Measurements from ENCODE around the gene SLC35B2.

Gene SLC35B2

DNA sequence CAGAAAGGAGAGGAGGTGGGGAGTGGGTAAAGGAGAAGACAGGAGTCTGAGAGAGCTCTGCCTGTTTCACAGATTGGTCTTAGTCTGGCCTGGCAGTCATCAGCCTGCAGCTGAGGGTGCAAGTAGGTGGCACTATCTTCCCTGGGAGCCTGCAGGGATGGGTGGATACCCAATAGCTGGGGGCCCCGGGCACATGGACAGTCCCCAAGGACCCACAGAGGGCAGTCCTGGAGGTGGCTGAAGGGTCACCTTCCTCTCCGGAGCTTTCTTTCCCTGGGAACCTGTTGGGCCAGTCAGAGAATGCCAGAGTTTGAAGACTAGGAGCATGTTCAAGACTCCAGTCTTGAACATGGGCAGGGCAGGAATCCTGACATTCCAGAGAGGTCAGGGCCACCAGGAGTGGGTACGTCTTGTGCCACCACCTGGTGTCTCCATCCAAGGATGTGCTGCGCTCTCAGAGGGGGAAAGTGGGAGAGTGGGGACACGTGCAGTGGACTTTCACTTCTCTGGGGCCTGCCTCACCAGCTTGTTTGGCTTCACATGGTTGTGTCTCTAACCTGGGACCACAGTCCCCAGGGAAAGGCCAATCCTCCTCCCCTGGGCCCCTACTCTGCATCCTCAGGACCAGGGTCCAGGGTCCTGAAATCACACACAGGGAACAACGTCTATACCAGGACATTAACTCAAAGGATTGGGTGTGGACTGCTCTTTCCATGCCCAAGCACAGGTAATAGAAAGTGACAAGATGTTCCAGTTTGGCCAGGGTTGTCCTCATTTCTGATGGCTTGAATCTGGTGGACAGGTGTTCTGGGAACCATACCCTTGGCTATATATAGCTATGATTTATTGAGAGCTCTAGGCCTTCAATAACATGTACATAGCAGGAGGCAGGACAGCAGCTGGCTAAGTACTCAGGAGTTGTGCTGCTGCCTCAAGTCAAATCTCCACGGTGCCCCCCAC, 37.8 kb upstream of the SLC35B2 start:
- no peak overlapping the region for H3K9ac ChIP-seq (ENCODE audit: insufficient read length, low read depth)
- peaks cover 7% of the 10 kb centered on the region for H3K36me3 ChIP-seq (ENCODE audit: insufficient read depth, insufficient read length, low read length)
- TF ChIP-seq ZNF274 (IDR thresholded peaks at IDR 0.05; ENCODE audit: low read depth, low read length): no peak
- H3K27me3 ChIP-seq (ENCODE audit: insufficient read depth, insufficient read length): peaks cover 9% of the 10 kb centered on the region
- H3K4me3 ChIP-seq (ENCODE audit: insufficient read length, low read depth): no peak overlapping the region
- no peak for DNase-seq (ENCODE audit: low read depth, low spot score)
- H3K9me3 ChIP-seq (ENCODE audit: insufficient read depth, low read length): no peaks in the 10 kb centered on the region
- H3K4me1 ChIP-seq (ENCODE audit: insufficient read depth, insufficient read length): no peaks in the 10 kb centered on the region

DNA sequence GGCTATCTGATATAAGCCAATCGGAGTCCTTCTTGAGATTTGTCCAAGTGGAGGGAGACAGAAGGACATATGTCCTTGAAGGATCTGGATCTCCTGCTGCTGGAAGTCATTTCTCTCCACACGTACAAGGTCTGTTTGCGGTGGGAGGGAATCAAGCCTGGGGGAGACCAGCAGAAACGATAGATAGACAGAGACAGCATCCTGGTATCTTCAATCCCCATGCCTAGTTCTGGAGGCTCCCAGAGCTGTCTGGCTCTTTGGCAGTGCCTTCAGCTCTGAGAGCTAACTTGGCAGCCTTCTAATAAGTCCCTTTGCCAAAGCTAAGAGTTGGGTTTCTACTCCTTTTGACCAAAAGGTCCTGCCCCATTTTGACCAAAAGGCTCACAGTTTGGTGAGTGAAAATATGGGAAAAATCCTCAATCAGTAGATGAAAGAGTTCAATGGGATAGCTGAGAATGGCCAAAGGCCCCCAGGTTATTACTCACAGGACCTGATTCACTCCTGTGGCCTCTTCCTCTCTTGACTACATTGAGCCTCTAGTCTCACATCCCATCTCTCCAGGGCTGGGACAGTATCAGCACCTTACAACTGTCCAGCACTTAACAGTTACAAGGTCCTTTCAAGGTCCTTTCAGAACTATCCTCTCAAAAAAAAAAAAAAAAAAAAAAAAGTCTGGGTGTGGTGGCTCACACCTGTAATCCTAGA, 35.5 kb upstream of the SLC35B2 start:
- Histone ChIP-seq H3K36me3 (ENCODE audit: insufficient read depth, insufficient read length, low read length) (no peaks in the 10 kb centered on the region), H3K4me1 (ENCODE audit: insufficient read depth, insufficient read length) (no peaks in the 10 kb centered on the region), H3K9ac (ENCODE audit: insufficient read length, low read depth) (no peak overlapping the region), H3K4me3 (ENCODE audit: insufficient read length, low read depth) (no peak overlapping the region), H3K9me3 (ENCODE audit: insufficient read depth, low read length) (no peaks in the 10 kb centered on the region), H3K27me3 (ENCODE audit: insufficient read depth, insufficient read length) (peaks cover 9% of the 10 kb centered on the region)
- DNase-seq (ENCODE audit: low read depth, low spot score): no peak
- TF ChIP-seq YY1 (IDR thresholded peaks at IDR 0.05; ENCODE audit: insufficient read depth, insufficient read length) (no peak), SUZ12 (IDR thresholded peaks at IDR 0.05; ENCODE audit: extremely low read depth, insufficient read depth, insufficient read length) (no peak), ZNF274 (IDR thresholded peaks at IDR 0.05; ENCODE audit: low read depth, low read length) (no peak)

DNA sequence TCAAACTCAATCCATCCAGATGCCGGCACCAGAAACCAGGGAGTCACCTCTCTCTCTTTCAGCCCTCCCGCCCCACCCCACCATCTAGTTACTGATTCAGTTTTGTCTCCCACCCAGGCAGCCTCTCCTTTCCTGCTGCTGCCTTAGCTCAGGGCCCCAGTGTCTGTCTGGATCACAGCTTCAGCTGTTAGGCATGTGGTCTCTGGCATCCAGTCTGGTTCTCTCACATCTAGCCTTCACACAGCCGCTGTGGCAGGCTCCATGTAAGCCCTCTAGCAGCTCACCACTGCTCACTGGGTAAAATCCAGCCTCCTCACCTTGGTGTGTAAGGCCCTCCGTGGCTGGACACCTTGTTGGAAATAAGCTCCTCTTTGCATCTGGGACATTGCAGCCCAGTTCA, 34.5 kb upstream of the SLC35B2 start:
- Histone ChIP-seq H3K4me3 (ENCODE audit: insufficient read length, low read depth) (no peak overlapping the region), H3K36me3 (ENCODE audit: insufficient read depth, insufficient read length, low read length) (no peaks in the 10 kb centered on the region), H3K4me1 (ENCODE audit: insufficient read depth, insufficient read length) (no peaks in the 10 kb centered on the region), H3K27me3 (ENCODE audit: insufficient read depth, insufficient read length) (peaks cover 9% of the 10 kb centered on the region), H3K9ac (ENCODE audit: insufficient read length, low read depth) (no peak overlapping the region), H3K9me3 (ENCODE audit: insufficient read depth, low read length) (no peaks in the 10 kb centered on the region)
- DNase-seq (ENCODE audit: low read depth, low spot score): no peak
- no peak for TF ChIP-seq SUZ12 (IDR thresholded peaks at IDR 0.05; ENCODE audit: extremely low read depth, insufficient read depth, insufficient read length)
- no peak for TF ChIP-seq ZNF274 (IDR thresholded peaks at IDR 0.05; ENCODE audit: low read depth, low read length)
- TF ChIP-seq YY1 (IDR thresholded peaks at IDR 0.05; ENCODE audit: insufficient read depth, insufficient read length): no peak

DNA sequence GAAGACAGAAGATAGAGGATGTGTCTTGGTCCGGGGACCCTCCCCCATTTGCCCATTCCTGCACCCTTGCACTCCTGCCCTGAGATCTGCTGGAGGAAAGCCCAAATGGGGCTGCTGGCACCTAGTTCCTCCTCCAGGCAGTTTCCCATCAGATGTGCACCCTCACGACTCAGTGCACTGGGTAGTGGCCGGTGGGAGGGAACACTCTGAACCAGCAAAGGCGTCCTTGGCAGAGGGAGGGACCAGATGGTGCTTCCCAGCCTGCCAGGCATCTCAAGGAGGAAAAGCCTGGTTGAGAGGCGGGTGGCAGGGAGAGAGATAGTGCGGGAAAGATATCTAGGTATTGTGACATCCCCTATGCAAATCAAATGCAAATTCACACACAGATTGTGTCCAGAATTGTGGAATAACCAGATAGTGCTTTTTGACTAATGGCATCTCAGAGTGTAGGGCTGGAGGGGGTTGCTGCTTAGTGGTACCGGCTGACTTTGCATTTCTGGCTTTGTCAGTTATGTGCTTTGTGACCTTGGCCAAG, 32.5 kb upstream of the SLC35B2 start:
- no peak overlapping the region for H3K4me3 ChIP-seq (ENCODE audit: insufficient read length, low read depth)
- no peak for TF ChIP-seq ZNF274 (IDR thresholded peaks at IDR 0.05; ENCODE audit: low read depth, low read length)
- no peak for TF ChIP-seq YY1 (IDR thresholded peaks at IDR 0.05; ENCODE audit: insufficient read depth, insufficient read length)
- TF ChIP-seq SUZ12 (IDR thresholded peaks at IDR 0.05; ENCODE audit: extremely low read depth, insufficient read depth, insufficient read length): no peak
- H3K9me3 ChIP-seq (ENCODE audit: insufficient read depth, low read length): no peaks in the 10 kb centered on the region
- H3K9ac ChIP-seq (ENCODE audit: insufficient read length, low read depth): no peak overlapping the region
- peaks cover under 1% of the 10 kb centered on the region for H3K27me3 ChIP-seq (ENCODE audit: insufficient read depth, insufficient read length)
- H3K36me3 ChIP-seq (ENCODE audit: insufficient read depth, insufficient read length, low read length): no peaks in the 10 kb centered on the region
- H3K4me1 ChIP-seq (ENCODE audit: insufficient read depth, insufficient read length): no peaks in the 10 kb centered on the region
- no peak for DNase-seq (ENCODE audit: low read depth, low spot score)

DNA sequence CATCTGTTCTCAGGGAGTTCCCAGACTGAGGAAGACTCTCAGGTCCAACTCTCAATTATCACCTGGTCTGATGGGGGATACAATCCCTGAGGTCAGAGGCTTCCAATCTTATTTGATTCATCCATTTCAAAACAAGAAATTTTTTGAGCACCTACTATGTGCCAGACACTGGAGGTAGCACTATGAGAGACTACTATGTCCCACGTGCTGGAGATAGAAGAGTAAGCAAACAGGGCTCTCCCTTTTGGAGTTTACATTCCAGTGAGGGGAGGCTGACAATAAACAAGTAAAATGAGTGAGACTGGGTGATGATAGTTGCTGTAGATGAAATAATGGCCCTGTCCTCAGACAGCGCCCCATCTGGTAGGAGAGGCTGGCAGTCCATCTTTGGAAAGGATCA, 29.4 kb upstream of the SLC35B2 start:
- Histone ChIP-seq H3K27me3 (ENCODE audit: insufficient read depth, insufficient read length) (peaks cover 9% of the 10 kb centered on the region), H3K4me1 (ENCODE audit: insufficient read depth, insufficient read length) (no peaks in the 10 kb centered on the region), H3K4me3 (ENCODE audit: insufficient read length, low read depth) (no peak overlapping the region), H3K9ac (ENCODE audit: insufficient read length, low read depth) (no peak overlapping the region), H3K9me3 (ENCODE audit: insufficient read depth, low read length) (no peaks in the 10 kb centered on the region), H3K36me3 (ENCODE audit: insufficient read depth, insufficient read length, low read length) (no peaks in the 10 kb centered on the region)
- TF ChIP-seq SUZ12 (IDR thresholded peaks at IDR 0.05; ENCODE audit: extremely low read depth, insufficient read depth, insufficient read length): no peak
- no peak for TF ChIP-seq ZNF274 (IDR thresholded peaks at IDR 0.05; ENCODE audit: low read depth, low read length)
- TF ChIP-seq YY1 (IDR thresholded peaks at IDR 0.05; ENCODE audit: insufficient read depth, insufficient read length): no peak
- no peak for DNase-seq (ENCODE audit: low read depth, low spot score)

DNA sequence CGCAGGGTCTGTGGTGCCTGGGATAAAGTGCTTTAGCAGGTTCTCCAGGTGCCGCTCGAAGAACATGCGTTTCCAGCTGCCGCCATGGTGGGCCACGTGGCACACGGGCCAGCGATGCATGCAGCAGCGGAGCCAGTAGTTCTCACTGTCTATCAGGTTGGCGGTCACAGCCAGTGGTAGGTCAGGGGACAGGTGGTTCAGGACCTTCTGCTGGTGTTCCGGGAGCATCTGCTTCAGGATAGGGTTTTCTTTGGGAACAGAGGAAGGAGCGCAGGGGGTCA, 28.9 kb upstream of the SLC35B2 start:
- Histone ChIP-seq H3K4me1 (ENCODE audit: insufficient read depth, insufficient read length) (no peaks in the 10 kb centered on the region), H3K27me3 (ENCODE audit: insufficient read depth, insufficient read length) (peaks cover 9% of the 10 kb centered on the region), H3K9me3 (ENCODE audit: insufficient read depth, low read length) (no peaks in the 10 kb centered on the region), H3K36me3 (ENCODE audit: insufficient read depth, insufficient read length, low read length) (no peaks in the 10 kb centered on the region), H3K9ac (ENCODE audit: insufficient read length, low read depth) (no peak overlapping the region), H3K4me3 (ENCODE audit: insufficient read length, low read depth) (no peak overlapping the region)
- no peak for DNase-seq (ENCODE audit: low read depth, low spot score)
- no peak for TF ChIP-seq YY1 (IDR thresholded peaks at IDR 0.05; ENCODE audit: insufficient read depth, insufficient read length)
- no peak for TF ChIP-seq SUZ12 (IDR thresholded peaks at IDR 0.05; ENCODE audit: extremely low read depth, insufficient read depth, insufficient read length)
- TF ChIP-seq ZNF274 (IDR thresholded peaks at IDR 0.05; ENCODE audit: low read depth, low read length): no peak

DNA sequence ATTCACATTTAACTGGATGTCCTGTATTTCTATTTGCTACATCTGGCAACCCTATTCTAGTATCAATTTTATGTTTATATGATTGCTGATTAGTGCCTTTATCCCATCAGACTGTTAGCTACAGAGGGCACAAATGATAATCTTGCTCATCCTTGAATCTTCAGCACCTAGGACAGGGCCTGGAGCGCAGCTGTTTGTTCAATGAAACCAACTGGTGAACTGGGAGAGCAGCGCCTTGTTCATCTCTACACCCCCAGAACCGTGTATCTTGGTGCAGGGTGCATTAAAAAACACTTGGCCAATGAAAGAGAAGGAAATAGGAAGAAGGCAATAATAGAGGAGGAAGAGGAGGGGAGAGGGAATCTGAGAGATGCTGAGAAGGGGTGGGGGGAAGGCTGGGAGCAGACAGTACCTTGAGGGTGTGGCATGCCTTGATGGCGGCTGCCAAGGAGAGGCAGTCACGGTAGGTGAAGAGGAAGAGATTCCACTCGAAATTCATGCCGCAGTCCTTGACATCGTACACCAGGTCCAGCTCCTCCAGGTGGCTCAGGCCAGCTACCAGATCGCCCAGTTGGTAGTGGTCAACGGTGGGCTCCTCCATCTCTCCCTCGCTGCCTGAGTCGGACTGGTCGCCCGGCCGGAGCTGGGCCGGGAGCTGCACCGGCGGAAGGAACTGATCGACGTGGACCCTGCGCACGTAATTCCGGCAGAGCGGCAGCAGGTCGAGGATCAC, 28.4 kb upstream of the SLC35B2 start:
- H3K4me1 ChIP-seq (ENCODE audit: insufficient read depth, insufficient read length): no peaks in the 10 kb centered on the region
- no peak overlapping the region for H3K4me3 ChIP-seq (ENCODE audit: insufficient read length, low read depth)
- H3K27me3 ChIP-seq (ENCODE audit: insufficient read depth, insufficient read length): peaks cover 9% of the 10 kb centered on the region
- H3K36me3 ChIP-seq (ENCODE audit: insufficient read depth, insufficient read length, low read length): no peaks in the 10 kb centered on the region
- no peak for DNase-seq (ENCODE audit: low read depth, low spot score)
- H3K9ac ChIP-seq (ENCODE audit: insufficient read length, low read depth): no peak overlapping the region
- no peaks in the 10 kb centered on the region for H3K9me3 ChIP-seq (ENCODE audit: insufficient read depth, low read length)
- TF ChIP-seq SUZ12 (IDR thresholded peaks at IDR 0.05; ENCODE audit: extremely low read depth, insufficient read depth, insufficient read length): no peak
- no peak for TF ChIP-seq ZNF274 (IDR thresholded peaks at IDR 0.05; ENCODE audit: low read depth, low read length)
- TF ChIP-seq YY1 (IDR thresholded peaks at IDR 0.05; ENCODE audit: insufficient read depth, insufficient read length): no peak
